Mesenteric fat pad (tissue), 1 donor: ENCODE data around the gene FBXO28. TPM values are rescaled to one million over a fixed set of nuclear protein-coding genes. Genes with fewer than 3 reads are reported as not detected.

Experiments
- total RNA-seq: library from RNA; stranded (reverse); fragmentation: NEBNext Ultra II Directional; extraction: Animal tissue kit (Norgen Biotek cat#: 25700); gene quantifications from one replicate; pipeline ENCODE4 v1.2.1, GENCODE V29; 2021
- donor health status: DM: yes; HTN: yes; CAD: no.

The FBXO28 gene
- total RNA-seq, 1 donor from 2014 or later: 35.2 TPM

Other genes starting within 250 kb of the FBXO28 start
- gene DEGS1, start 69.1 kb downstream of the FBXO28 start, total RNA-seq: 119 TPM
- 23.0 TPM for gene NVL, start 216.1 kb downstream of the FBXO28 start, total RNA-seq
- gene CNIH4, start 242.8 kb downstream of the FBXO28 start, total RNA-seq: 49.4 TPM